ENCODE results near the gene VSIR. TPM values are rescaled to one million over a fixed set of nuclear protein-coding genes. Genes with fewer than 3 reads are reported as not detected.

VSIR gene
- total RNA-seq, 2 donors from 2014 or later, result 70.1 to 70.5 TPM

GRCh38 chr10:71771821-71772617 lies 1.3 kb downstream of the VSIR start:
- Mint-ChIP-seq H3K9me3 (no peaks in the 10 kb centered on the region), H3K36me3 (ENCODE audit: insufficient read depth in 2 of 2) (peaks cover 2 to 4% of the 10 kb centered on the region in 2 donors), H3K4me1 (ENCODE audit: low read depth) (peaks cover 85% of the 10 kb centered on the region), H3K4me3 (peak overlapping the region; percentile 82 to 95), H3K27me3 (ENCODE audit: low read depth) (no peaks in the 10 kb centered on the region), H3K27ac (peak overlapping the region; percentile 92)
- DNase-seq (peak in 1 of 2 donors; percentile 42), ATAC-seq (replicated peaks in 1 of 2) (no peak)

GRCh38 chr10:71771204-71771603 lies 2.1 kb downstream of the VSIR start:
- DNase-seq (no peak), ATAC-seq (replicated peaks in 1 of 2) (no peak)
- no peaks in the 10 kb centered on the region for H3K27me3 Mint-ChIP-seq (ENCODE audit: low read depth)
- H3K27ac Mint-ChIP-seq, result peak overlapping the region; percentile 92
- peaks cover 0 to 6% of the 10 kb centered on the region in 2 donors for H3K36me3 Mint-ChIP-seq (ENCODE audit: insufficient read depth in 2 of 2)
- H3K4me3 Mint-ChIP-seq, result peak overlapping the region; percentile 82 to 95
- no peaks in the 10 kb centered on the region for H3K9me3 Mint-ChIP-seq
- peaks cover 88% of the 10 kb centered on the region for H3K4me1 Mint-ChIP-seq (ENCODE audit: low read depth)

DNA sequence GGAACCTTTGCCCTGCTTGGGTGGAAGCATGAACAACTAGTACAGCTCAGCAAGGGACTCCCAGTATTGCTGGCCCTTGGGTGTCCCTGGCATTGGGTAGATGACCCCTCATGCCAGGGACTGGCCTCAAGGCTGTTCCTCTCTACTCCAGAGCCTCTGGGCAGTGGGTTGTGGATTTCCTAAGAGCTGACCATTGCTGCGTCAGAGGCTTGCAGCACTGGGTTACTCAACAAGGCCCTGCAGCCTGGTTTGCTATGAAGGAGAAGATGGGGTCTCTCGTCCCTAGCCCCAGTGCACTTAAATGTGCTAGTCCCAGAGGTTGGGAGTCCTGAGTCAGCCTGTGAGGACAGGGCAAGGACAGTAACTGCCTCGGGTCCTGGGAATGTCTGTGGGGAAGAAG lies 2.5 kb downstream of the VSIR start:
- ATAC-seq (replicated peaks in 1 of 2), result no peak
- Mint-ChIP-seq H3K4me1 (ENCODE audit: low read depth) (peaks cover 88% of the 10 kb centered on the region), H3K4me3 (peak overlapping the region; percentile 82 to 95), H3K27me3 (ENCODE audit: low read depth) (no peaks in the 10 kb centered on the region), H3K9me3 (no peaks in the 10 kb centered on the region), H3K36me3 (ENCODE audit: insufficient read depth in 2 of 2) (peaks cover 0 to 6% of the 10 kb centered on the region in 2 donors), H3K27ac (peak overlapping the region; percentile 81)
- no peak for DNase-seq

GRCh38 chr10:71770255-71770654 lies 3.1 kb downstream of the VSIR start:
- H3K9me3 Mint-ChIP-seq, result no peaks in the 10 kb centered on the region
- no peak for DNase-seq
- no peaks in the 10 kb centered on the region for H3K27me3 Mint-ChIP-seq (ENCODE audit: low read depth)
- H3K27ac Mint-ChIP-seq, result peak overlapping the region; percentile 93
- no peak for ATAC-seq (replicated peaks in 1 of 2)
- H3K4me1 Mint-ChIP-seq (ENCODE audit: low read depth), result peaks cover 88% of the 10 kb centered on the region
- peaks cover 0 to 6% of the 10 kb centered on the region in 2 donors for H3K36me3 Mint-ChIP-seq (ENCODE audit: insufficient read depth in 2 of 2)
- H3K4me3 Mint-ChIP-seq, result peak overlapping the region; percentile 87 to 95

DNA sequence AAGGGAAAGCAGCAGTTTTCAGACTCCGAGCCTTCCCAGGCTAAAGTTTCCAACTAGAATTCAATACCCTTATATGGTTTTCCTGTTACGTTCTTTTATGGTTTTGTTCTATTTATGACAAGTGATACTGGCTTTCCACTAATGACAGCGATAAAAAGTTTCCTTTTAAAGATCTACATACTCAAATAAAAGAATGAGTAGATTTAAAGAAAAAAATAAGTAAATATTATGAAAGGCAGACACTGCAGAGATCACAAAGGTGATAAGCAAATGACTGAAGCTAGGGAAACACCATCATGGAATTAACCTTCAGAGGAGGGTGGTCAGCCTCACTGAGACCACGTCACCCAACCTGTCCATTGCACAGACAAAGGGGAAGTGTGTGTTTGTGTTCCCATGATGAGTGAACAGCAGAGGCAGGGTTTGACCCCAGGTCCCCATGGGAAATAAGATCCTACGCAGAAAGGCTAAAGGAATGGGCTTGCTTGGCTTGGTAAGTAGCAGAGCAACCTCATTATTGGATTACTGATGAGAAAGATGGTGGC lies 4.0 kb downstream of the VSIR start:
- H3K9me3 Mint-ChIP-seq, result no peaks in the 10 kb centered on the region
- peak in 1 of 2 donors; percentile 12 for ATAC-seq (replicated peaks in 1 of 2)
- peaks cover 0 to 6% of the 10 kb centered on the region in 2 donors for H3K36me3 Mint-ChIP-seq (ENCODE audit: insufficient read depth in 2 of 2)
- peaks cover 83% of the 10 kb centered on the region for H3K4me1 Mint-ChIP-seq (ENCODE audit: low read depth)
- peak overlapping the region; percentile 69 to 87 for H3K4me3 Mint-ChIP-seq
- H3K27me3 Mint-ChIP-seq (ENCODE audit: low read depth), result no peaks in the 10 kb centered on the region
- peak overlapping the region; percentile 93 for H3K27ac Mint-ChIP-seq
- DNase-seq, result no peak

- Mint-ChIP-seq H3K27me3 (ENCODE audit: low read depth) (no peaks in the 10 kb centered on the region), H3K9me3 (no peaks in the 10 kb centered on the region), H3K27ac (peak overlapping the region; percentile 91), H3K4me1 (ENCODE audit: low read depth) (peaks cover 83% of the 10 kb centered on the region), H3K4me3 (peak overlapping the region; percentile 69 to 81), H3K36me3 (ENCODE audit: insufficient read depth in 2 of 2) (peaks cover 0 to 9% of the 10 kb centered on the region in 2 donors)
- no peak for DNase-seq
- no peak for ATAC-seq (replicated peaks in 1 of 2)
Observed at GRCh38 chr10:71767420-71768035, 5.8 kb downstream of the VSIR start.

DNA sequence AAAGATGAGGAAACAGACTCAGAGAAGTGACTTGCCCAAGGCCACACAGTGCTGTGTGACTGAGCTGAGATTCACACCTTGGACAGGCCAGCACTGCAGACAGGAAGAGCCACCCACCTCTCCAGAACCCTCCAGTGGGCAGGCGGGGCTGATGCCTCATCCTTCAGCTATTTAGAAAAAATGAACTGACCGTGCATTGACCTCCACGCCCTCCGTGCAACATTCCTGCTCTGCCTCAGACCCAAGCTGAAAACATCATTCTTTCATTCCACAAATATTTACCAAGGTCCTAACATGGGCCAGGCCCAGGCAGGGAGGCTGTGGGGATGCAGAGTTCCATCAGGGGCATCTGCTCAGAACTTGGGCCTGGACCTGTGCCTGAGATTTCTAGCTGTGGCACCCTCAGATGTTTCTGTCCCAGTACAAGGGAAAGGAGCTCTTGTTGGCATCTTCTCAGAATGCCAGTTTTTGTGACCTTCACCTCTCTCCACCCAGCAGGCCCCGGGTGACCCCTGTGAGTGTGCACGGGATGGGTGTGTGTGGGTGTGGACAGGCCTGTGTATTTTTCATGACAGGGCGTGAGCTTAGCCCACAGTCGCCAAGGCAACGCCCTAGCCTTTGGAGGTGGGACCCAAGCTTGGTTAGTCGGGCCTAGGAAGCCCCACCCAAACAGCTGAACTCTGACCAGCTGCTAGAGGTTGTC lies 6.5 kb downstream of the VSIR start:
- Mint-ChIP-seq H3K4me1 (ENCODE audit: low read depth) (peaks cover 80% of the 10 kb centered on the region), H3K27ac (peak overlapping the region; percentile 51), H3K36me3 (ENCODE audit: insufficient read depth in 2 of 2) (peaks cover 0 to 9% of the 10 kb centered on the region in 2 donors), H3K4me3 (peak overlapping the region; percentile 57 to 74), H3K9me3 (no peaks in the 10 kb centered on the region), H3K27me3 (ENCODE audit: low read depth) (no peaks in the 10 kb centered on the region)
- ATAC-seq (replicated peaks in 1 of 2), result no peak
- DNase-seq, result no peak

GRCh38 chr10:71765906-71766716 lies 7.2 kb downstream of the VSIR start:
- H3K36me3 Mint-ChIP-seq (ENCODE audit: insufficient read depth in 2 of 2), result peaks cover 1 to 11% of the 10 kb centered on the region in 2 donors
- peaks cover 80% of the 10 kb centered on the region for H3K4me1 Mint-ChIP-seq (ENCODE audit: low read depth)
- ATAC-seq (replicated peaks in 1 of 2), result no peak
- no peak for DNase-seq
- H3K9me3 Mint-ChIP-seq, result no peaks in the 10 kb centered on the region
- peak overlapping the region in 1 of 2 donors; percentile 74 for H3K4me3 Mint-ChIP-seq
- H3K27me3 Mint-ChIP-seq (ENCODE audit: low read depth), result no peaks in the 10 kb centered on the region
- H3K27ac Mint-ChIP-seq, result peak overlapping the region; percentile 54

DNA sequence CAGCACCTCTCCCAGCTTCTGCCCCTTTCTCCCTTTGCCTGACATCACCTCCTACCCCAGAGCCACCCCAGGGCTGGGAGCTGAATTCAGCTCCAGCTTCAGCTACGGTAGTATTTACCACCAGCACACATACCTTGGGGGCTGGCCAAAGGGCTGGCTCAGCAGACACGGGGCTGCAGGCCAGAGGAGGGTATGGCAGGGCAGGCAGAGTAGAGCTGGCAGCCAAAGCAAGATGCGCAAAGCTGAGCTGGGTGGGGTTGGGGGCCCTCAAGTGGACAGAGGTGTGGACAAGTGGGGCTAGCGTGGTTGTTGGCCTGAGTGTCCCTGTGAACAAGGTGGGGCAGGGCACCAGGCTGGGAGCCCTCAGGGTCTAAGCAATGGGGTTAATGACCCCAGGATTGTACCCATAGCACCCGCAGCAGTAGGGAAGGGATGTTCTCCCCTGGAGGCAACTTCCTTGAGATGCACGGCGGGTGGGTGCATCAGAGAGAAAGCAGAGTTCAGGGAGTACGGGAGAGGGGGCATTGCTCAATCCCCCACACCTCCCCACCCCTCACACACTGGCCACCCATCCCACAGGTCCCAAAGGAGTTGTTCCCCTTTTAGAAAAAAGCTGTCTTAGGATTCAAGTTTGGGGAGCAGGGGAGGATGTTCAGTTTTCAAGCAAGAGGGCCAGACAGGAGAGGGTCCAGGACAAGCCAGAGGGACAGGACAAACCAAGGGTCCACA lies 8.0 kb downstream of the VSIR start:
- Mint-ChIP-seq H3K27ac (peak overlapping the region; percentile 54), H3K4me1 (ENCODE audit: low read depth) (peaks cover 80% of the 10 kb centered on the region), H3K4me3 (peak overlapping the region in 1 of 2 donors; percentile 23), H3K27me3 (ENCODE audit: low read depth) (no peaks in the 10 kb centered on the region), H3K36me3 (ENCODE audit: insufficient read depth in 2 of 2) (peaks cover 3 to 13% of the 10 kb centered on the region in 2 donors), H3K9me3 (no peaks in the 10 kb centered on the region)
- DNase-seq, result no peak
- ATAC-seq (replicated peaks in 1 of 2), result no peak

DNA sequence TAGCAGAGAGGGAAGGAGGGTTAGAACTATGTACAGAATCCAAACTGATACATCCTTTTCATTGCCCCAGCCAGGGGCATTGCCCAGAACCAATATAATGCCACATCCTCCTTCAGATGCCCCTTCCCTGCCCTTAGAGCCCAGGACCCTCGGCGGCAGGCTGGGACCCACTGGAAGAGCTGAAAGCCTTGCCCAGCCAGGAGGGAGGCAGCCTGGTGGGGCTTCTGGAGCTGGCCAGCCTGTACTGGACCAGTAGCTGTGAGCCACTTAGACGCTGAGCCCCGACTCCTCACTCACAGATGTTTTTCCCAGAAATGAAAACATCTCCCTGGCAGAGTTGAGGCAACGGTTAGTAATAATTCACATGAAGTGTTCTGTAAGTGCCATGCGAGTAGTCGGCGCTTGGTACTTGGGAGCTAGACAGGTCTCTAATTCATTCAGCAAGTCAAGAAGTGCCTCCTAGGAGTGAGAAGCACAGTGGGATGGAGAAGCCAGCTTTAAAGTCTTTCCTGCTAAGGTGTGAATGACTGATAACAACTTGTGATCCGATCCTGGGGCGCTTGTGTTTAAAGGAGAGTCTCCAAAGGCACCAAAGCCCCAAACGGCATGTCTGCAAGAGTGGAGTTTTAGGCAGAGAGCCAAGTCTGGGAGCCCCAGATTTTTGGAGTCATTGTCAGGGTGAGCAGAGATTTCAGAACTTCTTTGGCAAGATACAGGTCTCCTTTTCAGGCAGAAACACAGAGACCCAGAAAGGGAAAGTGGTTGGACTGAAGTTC lies 9.8 kb downstream of the VSIR start:
- ATAC-seq (replicated peaks in 1 of 2), result no peak
- peaks cover 3 to 15% of the 10 kb centered on the region in 2 donors for H3K36me3 Mint-ChIP-seq (ENCODE audit: insufficient read depth in 2 of 2)
- H3K4me3 Mint-ChIP-seq, result peak overlapping the region in 1 of 2 donors; percentile 12

DNA sequence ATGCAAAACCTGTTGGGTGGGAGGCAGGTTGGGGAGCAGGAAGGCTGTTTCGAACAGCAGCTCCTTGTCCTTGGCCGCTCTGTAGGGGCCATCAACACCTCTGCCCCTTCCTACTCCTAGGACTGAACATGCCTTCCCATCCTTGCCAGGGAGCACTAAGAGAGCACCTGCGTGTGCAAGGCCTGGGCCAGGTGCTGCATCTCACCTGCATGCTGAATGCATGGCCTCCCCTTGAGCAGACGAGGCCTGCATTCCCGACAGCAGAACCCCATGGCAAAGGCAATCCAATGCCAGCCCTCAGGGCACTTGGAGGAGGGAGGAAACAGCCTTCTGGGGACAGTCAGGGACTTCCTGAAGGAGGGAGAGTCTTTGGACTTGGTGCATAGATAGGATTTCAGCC lies 11.0 kb downstream of the VSIR start:
- DNase-seq (no peak), ATAC-seq (replicated peaks in 1 of 2) (no peak)
- peaks cover 3 to 13% of the 10 kb centered on the region in 2 donors for H3K36me3 Mint-ChIP-seq (ENCODE audit: insufficient read depth in 2 of 2)
- H3K27ac Mint-ChIP-seq, result no peak overlapping the region
- H3K4me3 Mint-ChIP-seq, result no peak overlapping the region
- no peaks in the 10 kb centered on the region for H3K27me3 Mint-ChIP-seq (ENCODE audit: low read depth)
- H3K9me3 Mint-ChIP-seq, result no peaks in the 10 kb centered on the region
- H3K4me1 Mint-ChIP-seq (ENCODE audit: low read depth), result peaks cover 74% of the 10 kb centered on the region

More for the DNA sequence above, 9.8 kb downstream of the VSIR start:
- peak overlapping the region; percentile 87 for H3K27ac Mint-ChIP-seq
- H3K27me3 Mint-ChIP-seq (ENCODE audit: low read depth), result no peaks in the 10 kb centered on the region
- peaks cover 74% of the 10 kb centered on the region for H3K4me1 Mint-ChIP-seq (ENCODE audit: low read depth)
- no peak for DNase-seq
- H3K9me3 Mint-ChIP-seq, result no peaks in the 10 kb centered on the region
